HEK293T (cell line): Measurements from ENCODE around the gene HMBS.
"Not testable (repeated sequence)": the region's sequence is repeated elsewhere in the genome, so short reads cannot be mapped to it uniquely, and the experiment has no call there.

Experiments used
- CTCF ChIA-PET: fragments of 350-600 bp; formaldehyde crosslinking; extraction: SDS; loops from one replicate; lab custom pipeline; 2021; ENCODE audit warnings: antibody characterized with exemption, inconsistent platforms; lab: Yijun Ruan, JAX
- POLR2A ChIA-PET: fragments of 350-600 bp; formaldehyde crosslinking; extraction: SDS; loops from one replicate; lab custom pipeline; 2020; ENCODE audit warnings: antibody characterized with exemption, inconsistent platforms; lab: Yijun Ruan, JAX
- DNase-seq: peaks from one replicate; pipeline ENCODE4 v3.0.0; 2012; ENCODE audit warnings: mixed read lengths; ENCODE audit errors: extremely low spot score
- ARNT ChIP-seq: fragments of 450-650 bp; IDR thresholded peaks from 2 replicates; pipeline ENCODE4 v1.6.1; 2017; ENCODE audit warnings: mild to moderate bottlenecking
- BHLHE40 ChIP-seq: fragments of 450-650 bp; IDR thresholded peaks from 2 replicates; pipeline ENCODE4 v1.6.1; 2016; ENCODE audit warnings: mild to moderate bottlenecking, moderate library complexity, borderline replicate concordance
- CTBP1 ChIP-seq: fragments of 450-650 bp; IDR thresholded peaks from 2 replicates; pipeline ENCODE4 v1.6.1; 2016; ENCODE audit warnings: borderline replicate concordance
- ELF4 ChIP-seq: fragments of 450-650 bp; IDR thresholded peaks from 2 replicates; pipeline ENCODE4 v1.6.1; 2017; ENCODE audit warnings: antibody characterized with exemption
- FOXA1 ChIP-seq: fragments of 450-650 bp; IDR thresholded peaks from 2 replicates; pipeline ENCODE4 v1.6.1; 2016; ENCODE audit warnings: mild to moderate bottlenecking
- FOXK2 ChIP-seq: fragments of 450-650 bp; IDR thresholded peaks from 2 replicates; pipeline ENCODE4 v1.6.1; 2016; ENCODE audit warnings: mild to moderate bottlenecking
- FOXM1 ChIP-seq: fragments of 450-650 bp; IDR thresholded peaks from 2 replicates; pipeline ENCODE4 v1.6.1; 2017; ENCODE audit warnings: mild to moderate bottlenecking, borderline replicate concordance
- HDGF ChIP-seq: fragments of 450-650 bp; IDR thresholded peaks from 2 replicates; pipeline ENCODE4 v1.6.1; 2017; ENCODE audit warnings: antibody characterized with exemption, borderline replicate concordance
- L3MBTL2 ChIP-seq: fragments of 450-650 bp; conservative IDR thresholded peaks from 2 replicates; pipeline ENCODE4 v1.6.1; 2016; ENCODE audit warnings: mild to moderate bottlenecking
- LEF1 ChIP-seq: fragments of 450-650 bp; IDR thresholded peaks from 2 replicates; pipeline ENCODE4 v1.6.1; 2017; ENCODE audit warnings: mild to moderate bottlenecking, borderline replicate concordance
- NFRKB ChIP-seq: fragments of 450-650 bp; IDR thresholded peaks from 2 replicates; pipeline ENCODE4 v1.6.1; 2016; ENCODE audit warnings: mild to moderate bottlenecking, moderate library complexity
- SP1 ChIP-seq: fragments of 450-650 bp; IDR thresholded peaks from 2 replicates; pipeline ENCODE4 v1.6.1; 2017
- SUZ12 ChIP-seq: fragments of 450-650 bp; IDR thresholded peaks from 2 replicates; pipeline ENCODE4 v1.6.1; 2016; ENCODE audit warnings: mild to moderate bottlenecking
- TARDBP ChIP-seq: fragments of 450-650 bp; IDR thresholded peaks from 2 replicates; pipeline ENCODE4 v1.6.1; 2016
- ZNF384 ChIP-seq: fragments of 450-650 bp; IDR thresholded peaks from 2 replicates; pipeline ENCODE4 v1.6.1; 2016
- TF ChIP-seq, protein P1 (sequence below): fragments of 450-650 bp; IDR thresholded peaks from 2 replicates; pipeline ENCODE4 v1.6.1; 2016

HMBS gene

GRCh38 chr11:119100994-119101758 is 16.5 kb downstream of the HMBS start:
- CTCF ChIA-PET = interaction anchor here (0.9 to 1.8 kb wide), 2 partner anchors 16 to 95 kb away, joined by 3 to 7 read pairs; partner anchors contain the start of gene HMBS
- TF ChIP-seq ELF4 (no peak), CTBP1 (no peak), NFRKB (no peak), FOXK2 (no peak), FOXA1 (no peak), BHLHE40 (no peak), TARDBP (no peak), LEF1 (no peak), FOXM1 (no peak), SUZ12 (no peak), ARNT (no peak), ZNF384 (no peak), L3MBTL2 (no peak), HDGF (no peak)
- TF ChIP-seq, protein P1, sequence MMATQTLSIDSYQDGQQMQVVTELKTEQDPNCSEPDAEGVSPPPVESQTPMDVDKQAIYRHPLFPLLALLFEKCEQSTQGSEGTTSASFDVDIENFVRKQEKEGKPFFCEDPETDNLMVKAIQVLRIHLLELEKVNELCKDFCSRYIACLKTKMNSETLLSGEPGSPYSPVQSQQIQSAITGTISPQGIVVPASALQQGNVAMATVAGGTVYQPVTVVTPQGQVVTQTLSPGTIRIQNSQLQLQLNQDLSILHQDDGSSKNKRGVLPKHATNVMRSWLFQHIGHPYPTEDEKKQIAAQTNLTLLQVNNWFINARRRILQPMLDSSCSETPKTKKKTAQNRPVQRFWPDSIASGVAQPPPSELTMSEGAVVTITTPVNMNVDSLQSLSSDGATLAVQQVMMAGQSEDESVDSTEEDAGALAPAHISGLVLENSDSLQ = no peak
- DNase-seq = no peak
- POLR2A ChIA-PET = interaction anchor here (0.7 to 1.9 kb wide), 6 partner anchors 11 to 237 kb away, joined by 4 to 19 read pairs (median 8); partner anchors contain the start of genes HMBS, HYOU1, MCAM and VPS11

DNA sequence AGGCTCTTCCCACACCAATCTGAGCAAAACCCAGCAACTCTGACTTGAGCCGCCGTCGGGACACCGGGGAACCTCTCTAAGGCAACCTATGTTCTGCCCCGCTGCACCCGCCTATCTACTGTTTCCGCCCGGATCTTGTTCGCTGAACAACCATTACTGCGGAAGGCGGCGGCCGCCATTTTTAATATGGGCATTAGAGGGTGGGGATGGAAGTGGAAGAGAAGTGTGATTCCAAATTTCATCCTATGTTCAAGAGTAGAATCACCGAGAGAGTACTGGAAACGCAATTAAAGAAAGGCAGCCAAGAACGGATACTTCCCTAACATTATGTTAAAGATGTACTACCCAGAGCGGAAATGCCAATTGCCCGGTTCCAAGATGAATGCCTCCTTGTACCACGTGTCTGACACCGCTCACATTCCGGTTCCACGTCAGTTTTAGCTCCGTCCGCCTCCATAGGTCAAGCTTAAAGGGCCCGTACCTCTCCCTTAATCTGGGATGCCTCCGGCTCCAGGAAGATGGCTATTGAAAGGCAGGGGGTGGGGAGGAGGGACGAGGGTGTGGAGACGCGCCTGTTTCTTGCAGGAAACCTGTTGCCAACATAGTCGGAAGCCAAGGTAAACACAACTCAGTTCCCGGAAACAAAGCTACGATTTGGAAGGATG is 17.2 kb downstream of the HMBS start, which contains the start of gene DPAGT1:
Gene DPAGT1, minus strand, starts transcription at position 95 of the 665 bp plus-strand sequence. CDS start 198 bp downstream, outside the sequence.
- peak; percentile 78 for DNase-seq
- peak; percentile 88 for TF ChIP-seq ELF4
- peak; percentile 63 for TF ChIP-seq L3MBTL2
- peak; percentile 52; the same call in 1 of the 2 replicates for TF ChIP-seq CTBP1
- TF ChIP-seq ZNF384 = no peak
- no peak for TF ChIP-seq BHLHE40
- TF ChIP-seq, protein P1 = peak; percentile 53; the same call in 1 of the 2 replicates
- no peak for TF ChIP-seq SP1
- CTCF ChIA-PET = interaction anchor here (0.7 to 1.8 kb wide), 5 partner anchors 17 to 224 kb away, joined by 3 to 7 read pairs (median 3); partner anchors contain the start of gene HMBS
- POLR2A ChIA-PET = interaction anchor here (0.7 to 1.9 kb wide), 12 partner anchors 9 to 412 kb away, joined by 3 to 19 read pairs (median 6); partner anchors contain the start of genes HINFP, HMBS, HYOU1 and MCAM

DNA sequence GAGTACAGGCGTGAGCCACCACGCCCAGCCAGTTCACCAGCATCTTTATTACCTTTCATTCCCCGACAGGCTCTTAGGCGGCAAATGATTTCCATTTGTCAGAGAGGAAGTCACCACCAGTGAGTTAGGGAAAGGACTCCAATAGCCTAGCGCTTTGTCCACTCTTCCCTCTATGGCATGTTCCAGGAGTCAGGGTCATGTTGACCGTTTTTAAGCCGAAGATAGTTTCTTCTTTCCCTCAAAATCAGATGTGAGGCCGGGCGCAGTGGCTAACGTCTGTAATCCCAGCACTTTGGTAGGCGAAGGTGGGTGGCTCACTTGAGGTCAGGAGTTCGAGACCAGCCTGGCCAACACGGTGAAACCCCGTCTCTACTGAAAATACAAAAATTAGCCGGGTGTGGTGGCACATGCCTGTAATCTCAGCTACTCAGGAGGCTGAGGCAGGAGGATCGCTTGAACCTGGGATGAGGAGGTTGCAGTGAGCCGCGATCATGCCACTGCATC is 18.5 kb downstream of the HMBS start:
- POLR2A ChIA-PET = interaction anchor here (0.7 to 1.9 kb wide), 8 partner anchors 9 to 413 kb away, joined by 3 to 19 read pairs (median 8); partner anchors contain the start of genes HINFP, HMBS, MCAM and NLRX1
- CTCF ChIA-PET = interaction anchor here (0.6 to 1.8 kb wide), 3 partner anchors 18 to 220 kb away, joined by 3 to 7 read pairs (median 3); partner anchors contain the start of gene HMBS

DNA sequence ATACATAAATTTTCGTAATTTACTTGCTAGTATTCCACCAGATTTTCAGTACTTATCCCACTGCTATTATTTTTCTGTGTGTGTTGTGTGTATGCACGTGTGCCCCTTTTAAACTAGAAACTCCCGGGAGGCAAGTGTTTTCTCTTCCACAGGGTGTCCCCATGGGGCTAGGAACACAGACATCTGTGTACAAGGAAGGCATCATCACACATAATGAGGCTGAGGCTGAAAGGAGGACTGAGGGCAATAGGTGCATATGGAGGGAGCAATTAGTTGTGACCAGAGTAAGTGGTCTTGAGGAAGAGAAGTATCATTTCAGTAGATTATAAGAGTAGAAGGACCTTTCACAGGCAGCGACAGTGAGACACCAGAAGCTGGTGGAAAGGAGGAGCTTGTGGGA is 19.1 kb downstream of the HMBS start:
- ChIA-PET POLR2A (interaction anchor here (0.7 kb wide), 1 partner anchor 48 kb away, joined by 3 read pairs; no protein-coding TSS in a partner anchor), CTCF (interaction anchor here (1.4 kb wide), 1 partner anchor 102 kb away, joined by 3 read pairs; the partner anchor contains the start of gene CBL)
- no peak for DNase-seq
- TF ChIP-seq SP1 = no peak
- TF ChIP-seq FOXA1 = no peak
- no peak for TF ChIP-seq TARDBP
- TF ChIP-seq L3MBTL2 = no peak
- no peak for TF ChIP-seq HDGF
- TF ChIP-seq CTBP1 = no peak
- TF ChIP-seq ZNF384 = no peak
- TF ChIP-seq SUZ12 = no peak
- TF ChIP-seq ARNT = no peak
- TF ChIP-seq NFRKB = no peak
- TF ChIP-seq, protein P1 = no peak

More for the DNA sequence above, 18.5 kb downstream of the HMBS start:
- DNase-seq = not testable (repeated sequence)

DNA sequence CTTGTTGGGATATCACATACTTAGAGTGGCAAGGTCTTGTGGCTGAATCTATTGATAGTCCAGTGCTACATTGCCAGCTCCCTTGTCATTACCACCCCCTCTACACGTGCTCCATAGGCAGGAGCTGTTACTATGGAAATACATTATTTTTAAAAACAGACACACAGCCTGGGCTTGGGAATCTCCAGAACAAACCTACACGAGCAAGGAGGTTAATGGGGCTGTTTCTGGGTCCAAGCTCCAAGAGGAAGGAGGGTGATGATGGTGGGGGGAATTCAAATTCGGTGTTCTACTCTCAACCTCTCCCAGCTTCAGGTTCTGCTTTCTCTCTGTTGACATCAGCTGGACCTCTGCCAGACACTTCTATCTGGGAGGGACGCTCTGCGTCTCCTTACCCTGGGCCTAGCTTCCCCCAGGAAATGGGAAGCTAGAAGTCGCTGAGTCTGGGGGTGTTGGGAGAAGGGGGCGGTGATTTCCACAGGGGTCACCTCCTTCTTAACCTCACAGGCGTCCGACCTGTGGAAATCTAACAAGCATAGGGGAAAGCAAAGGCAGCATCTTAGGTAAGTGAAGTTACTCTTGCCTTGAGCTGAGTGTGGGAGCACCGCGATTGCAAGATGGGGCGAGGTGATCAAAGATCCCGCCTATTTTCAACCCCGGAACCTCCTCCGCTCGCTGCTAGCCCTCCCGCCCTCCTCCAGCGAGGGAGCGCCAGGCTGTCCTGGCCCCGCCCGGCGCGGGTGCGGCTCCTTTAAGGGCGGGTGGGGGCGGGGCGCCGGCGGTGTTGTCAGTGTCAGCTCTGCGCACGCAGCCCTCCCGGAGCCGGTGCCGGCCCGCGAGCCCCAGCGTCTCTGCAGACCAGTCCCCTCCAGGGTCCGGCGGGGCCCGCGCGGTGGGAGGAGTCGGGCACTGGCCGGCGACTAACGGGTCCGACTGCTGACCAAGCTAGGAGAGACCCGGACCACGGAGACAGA is 22.2 kb downstream of the HMBS start, which contains the start of gene C2CD2L:
Gene C2CD2L, plus strand, starts transcription at position 781 of the 974 bp plus-strand sequence. CDS start 398 bp downstream, outside the sequence.
- TF ChIP-seq L3MBTL2 (peak; percentile 55; the same call in 1 of the 2 replicates), SP1 (no peak)
- POLR2A ChIA-PET = interaction anchor here (0.6 to 7.0 kb wide), 22 partner anchors 9 to 1421 kb away, joined by 3 to 67 read pairs (median 4); partner anchors contain the start of genes CBL, HINFP, HMBS and HYOU1
- peak; percentile 90 for DNase-seq

More for the DNA sequence above, 22.2 kb downstream of the HMBS start, which contains the start of gene C2CD2L:
- CTCF ChIA-PET = interaction anchor here (0.5 to 1.3 kb wide), 4 partner anchors 13 to 232 kb away, joined by 3 to 5 read pairs (median 4); partner anchors contain the start of gene NLRX1
